DMS 273 treated with DMSO at 0.1 percent for 48 hours (cell line): ENCODE data around the gene RANBP3L.
A peak's percentile ranks its signal among the peaks of the same experiment; 100 is the strongest.
"Not testable (repeated sequence)": the region's sequence is repeated elsewhere in the genome, so short reads cannot be mapped to it uniquely, and the experiment has no call there.

Source experiments
- DNase-seq: peaks from one replicate; lab custom pipeline; 2025; lab: John Stamatoyannopoulos, UW

The RANBP3L gene

DNA sequence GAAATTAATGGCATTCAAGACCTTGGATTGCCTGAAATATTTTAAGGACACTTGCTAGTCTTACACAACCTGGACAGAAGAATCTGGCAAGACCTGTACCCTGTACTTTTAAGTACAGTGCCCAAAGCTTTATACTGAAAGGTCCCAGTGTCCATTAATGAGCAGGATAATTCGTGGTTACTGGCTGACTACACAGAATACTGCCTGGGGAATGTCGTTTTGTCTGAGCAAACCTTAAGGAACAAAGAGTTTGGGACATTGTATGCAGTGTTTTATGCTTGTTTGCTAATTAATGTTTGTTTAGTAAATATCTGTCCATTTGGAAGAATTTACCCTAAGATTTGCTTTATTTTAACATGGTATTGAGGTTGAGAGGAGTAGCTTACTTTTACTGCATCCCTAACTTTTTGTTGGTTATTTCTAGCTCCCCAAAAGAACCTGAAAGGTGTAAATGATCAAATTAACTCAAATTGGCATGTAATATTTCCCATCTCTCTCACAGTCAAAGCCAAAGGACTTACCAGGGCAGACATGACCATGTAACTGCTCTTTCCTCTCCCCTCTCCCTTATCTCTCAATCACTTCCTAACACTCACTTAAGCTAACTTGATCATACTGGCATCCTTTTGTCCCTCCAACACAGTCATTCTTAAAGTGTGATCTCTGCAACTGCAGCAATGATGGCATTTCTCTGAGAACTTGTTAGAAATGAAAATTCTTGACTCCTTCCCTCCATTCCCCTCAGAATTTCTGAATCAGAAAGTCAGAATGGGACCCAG, 15.7 kb downstream of the RANBP3L start:
- DNase-seq, result no peak

DNA sequence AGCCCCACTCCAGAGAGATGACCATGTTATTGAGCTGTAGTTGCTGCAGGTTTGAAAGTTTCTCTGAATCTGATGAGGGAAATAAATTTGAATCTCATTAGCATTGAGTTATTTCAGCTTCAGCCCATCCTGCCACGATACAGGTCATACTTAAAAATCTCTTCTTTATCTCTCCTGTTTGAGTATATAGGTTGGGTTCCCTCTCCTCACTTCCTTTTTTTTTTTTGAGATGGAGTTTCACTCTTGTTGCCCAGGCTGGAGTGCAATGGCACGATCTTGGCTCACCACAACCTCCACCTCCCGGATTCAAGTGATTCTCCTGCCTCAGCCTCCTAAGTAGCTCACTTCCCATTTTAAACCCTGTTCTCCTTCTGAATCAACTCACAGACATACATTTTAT, 17.9 kb downstream of the RANBP3L start:
- not testable (repeated sequence) for DNase-seq

DNA sequence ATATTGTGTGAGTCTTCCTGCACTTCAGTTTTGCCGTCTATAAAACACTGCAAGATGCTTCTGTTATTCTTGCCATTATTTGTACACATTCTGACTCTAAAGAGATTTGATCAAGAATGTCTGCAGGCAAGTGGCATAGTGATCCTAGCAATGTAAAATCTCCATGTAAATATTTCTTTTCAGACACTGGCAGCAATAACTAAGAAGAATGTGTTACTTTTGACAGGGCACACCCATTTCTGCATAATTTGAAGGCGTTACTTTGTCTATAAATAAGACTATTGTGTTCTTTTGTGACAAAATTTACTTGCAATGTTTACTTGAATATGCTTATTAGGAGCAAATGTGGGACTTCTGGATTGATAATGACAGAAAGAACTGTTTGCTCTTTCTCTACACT, 20.1 kb downstream of the RANBP3L start:
- no peak for DNase-seq

DNA sequence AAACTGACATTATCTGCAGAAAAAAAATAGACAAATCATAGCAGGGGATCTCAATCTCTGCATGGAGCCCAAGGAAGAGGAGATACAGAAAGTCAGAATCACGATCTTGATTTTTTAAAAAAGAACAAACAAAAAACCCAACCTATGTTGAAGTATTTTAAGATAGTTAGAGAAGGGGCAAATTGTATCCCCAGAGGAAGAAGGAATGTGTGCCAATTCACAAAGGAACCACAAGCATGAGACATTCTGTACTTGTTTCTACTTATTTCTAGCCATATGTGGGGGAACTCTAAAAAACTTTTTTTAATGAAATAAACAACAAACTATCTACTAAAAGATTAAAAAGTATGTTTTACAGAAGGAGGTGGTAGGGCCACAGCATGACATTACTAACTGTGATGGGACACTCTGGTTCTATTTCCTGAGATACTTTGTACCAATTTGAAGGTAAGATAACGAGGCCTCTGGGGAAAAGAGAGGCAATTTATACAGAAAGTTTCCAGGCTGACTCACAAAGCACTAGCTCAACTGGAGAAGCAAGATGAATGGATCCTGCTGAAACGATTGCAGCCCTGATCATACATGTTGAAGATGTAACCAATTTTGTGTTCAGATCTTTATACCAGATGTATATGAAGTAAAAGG, 22.5 kb downstream of the RANBP3L start:
- peak; percentile 40 for DNase-seq

DNA sequence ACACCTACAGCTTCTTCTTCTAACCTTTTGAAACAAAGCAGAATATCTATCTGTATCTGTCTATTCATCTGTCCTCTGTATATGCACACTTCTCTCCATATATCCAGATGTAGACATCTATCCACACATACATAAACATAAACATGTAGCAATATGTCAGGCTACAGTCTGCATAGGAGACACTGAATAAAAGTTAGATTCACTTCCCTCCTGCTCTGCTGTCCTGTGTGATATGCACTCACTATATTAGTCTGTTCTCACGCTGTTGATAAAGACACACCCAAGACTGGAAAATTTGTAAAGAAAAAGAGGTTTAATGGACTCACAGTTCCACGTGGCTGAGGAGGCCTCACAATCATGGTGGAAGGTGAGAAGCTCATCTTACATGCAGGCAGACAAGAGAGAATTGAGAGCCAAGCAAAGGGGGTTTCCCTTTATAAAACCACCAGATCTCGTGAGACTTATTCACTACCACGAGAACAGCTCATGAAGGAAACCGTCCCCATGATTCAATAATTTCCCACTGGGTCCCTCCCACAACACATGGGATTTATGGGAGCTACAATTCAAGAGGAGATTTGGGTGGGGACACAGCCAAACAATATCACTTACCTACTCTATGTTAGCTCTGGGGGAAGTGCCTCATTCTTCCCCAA, 24.1 kb downstream of the RANBP3L start:
- no peak for DNase-seq

DNA sequence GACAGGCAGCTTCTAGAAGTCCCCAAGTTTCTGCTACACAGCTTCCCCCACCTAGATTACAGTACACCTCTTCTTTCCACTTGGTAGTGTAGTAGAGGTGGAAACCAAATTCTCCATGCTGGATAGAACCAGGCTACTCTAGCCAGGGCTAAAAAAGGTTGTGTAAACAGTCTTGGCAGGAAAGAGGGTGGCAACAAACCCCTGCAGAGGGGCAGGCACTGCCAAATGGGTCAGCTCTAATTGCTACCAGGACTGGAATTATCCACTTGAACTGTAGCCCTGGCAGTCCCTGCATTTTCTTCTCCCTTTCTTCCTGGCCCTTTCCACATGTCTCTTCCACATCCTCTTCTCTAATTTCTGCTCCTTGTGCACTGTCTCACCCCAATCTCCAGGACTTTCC, 24.8 kb downstream of the RANBP3L start:
- DNase-seq, result no peak

DNA sequence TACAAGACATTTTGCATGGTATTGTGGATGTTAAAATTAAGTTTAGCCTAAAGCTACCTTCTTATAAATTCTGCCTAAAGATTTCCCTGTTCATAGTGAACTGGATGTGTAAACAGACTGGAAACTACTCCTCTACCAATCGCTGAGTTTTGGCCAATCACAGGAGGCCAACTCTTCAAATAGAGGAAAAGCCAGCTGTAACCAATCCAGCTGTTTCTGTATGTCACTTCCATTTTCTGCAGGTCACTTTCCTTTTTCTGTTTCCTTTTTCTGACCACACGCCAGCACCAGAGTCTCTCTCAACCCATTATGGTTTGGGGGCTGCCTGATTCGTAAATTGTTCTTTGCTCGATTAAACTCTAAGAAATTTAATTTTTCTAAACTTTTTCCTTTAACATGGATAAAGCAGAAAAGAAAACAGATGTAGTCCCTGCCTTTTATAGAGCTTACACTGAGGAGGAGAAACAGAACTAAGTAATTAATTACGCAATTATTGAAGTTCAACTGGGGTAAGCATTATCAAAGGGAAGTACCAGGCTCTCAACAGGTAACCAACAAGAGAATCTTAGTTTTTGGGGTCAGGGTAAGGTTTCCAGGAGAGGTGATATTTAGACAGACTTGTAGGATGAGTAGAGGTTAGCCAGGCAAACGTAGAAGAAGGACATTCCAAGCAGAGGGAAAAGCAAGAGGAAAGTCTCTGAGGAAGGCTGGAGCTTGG, 27.7 kb downstream of the RANBP3L start:
- DNase-seq, result no peak

DNA sequence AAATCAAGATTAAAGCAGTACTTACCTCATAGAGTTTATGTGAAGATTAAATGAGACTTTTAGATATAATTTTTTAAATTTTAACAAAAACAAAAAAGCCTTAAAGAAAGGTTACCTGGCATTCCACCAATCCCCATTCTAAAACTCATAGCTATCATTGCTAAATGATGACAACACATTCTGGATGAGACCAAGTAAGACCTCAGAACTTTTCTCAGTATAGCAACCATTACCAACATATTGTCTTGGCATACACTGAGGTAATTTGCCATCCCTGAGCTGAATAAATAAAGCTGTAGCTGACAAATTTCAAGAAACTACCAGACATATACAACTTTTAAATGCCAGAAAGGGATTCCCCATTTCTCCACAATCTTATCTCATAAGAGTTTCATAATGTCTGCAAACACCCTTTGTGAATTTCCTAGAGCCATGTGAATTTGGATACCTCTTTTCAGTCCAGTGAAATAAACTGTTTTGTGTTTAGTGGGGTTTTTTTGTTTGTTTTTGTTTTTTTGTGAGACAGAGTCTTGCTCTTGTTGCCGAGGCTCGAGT, 29.5 kb downstream of the RANBP3L start:
- DNase-seq, result no peak

DNA sequence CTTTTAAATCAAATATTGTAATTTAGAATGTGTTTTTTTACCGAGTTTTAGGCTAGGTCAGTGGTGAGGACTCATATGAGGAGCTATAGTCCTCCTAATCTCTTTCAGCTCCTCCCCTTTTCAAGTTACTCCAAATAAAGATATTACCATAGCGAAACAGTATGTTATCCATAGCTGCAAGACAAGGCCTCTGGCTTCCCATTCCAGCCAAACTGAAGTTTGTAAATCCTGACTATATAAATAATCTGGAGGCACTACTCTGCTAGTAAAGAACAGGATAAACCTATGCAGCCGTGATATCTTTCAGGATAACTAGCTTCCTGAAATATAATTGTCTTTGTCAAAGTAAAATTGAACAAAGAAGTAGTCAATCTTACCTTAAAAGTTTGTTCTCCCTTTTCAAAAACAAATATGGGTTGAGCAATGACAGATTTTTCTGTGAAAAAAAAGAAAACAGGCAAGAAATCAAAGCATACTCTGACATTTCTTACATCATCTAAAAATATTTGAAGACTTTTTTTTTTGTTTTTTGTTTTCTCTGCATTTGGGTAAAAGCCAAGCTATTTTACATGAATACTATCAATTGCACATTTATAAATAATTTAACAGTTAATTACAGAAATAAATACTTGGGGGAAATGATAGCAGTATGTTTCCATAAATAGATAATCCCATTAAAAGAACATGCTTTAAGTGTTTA, 30.7 kb downstream of the RANBP3L start:
- no peak for DNase-seq

DNA sequence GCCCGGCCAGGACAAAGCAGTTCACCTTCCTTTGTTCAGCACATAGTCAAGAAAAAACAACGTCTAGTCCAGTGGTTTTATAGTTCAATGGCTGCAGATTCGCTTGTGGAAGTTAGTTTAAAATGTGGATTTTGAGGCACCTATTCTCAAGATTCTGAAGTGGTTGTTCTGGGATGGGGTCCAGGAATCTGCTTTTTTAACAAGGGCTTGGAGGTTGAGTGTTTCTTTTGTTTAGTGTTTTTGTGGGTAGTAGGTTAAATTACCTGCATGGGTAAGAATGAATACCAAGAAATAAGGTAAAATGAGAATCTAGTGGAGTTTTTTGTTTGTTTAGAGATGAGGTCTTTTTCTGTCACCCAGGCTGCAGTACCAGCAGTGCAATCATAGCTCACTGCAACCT, 31.5 kb downstream of the RANBP3L start:
- no peak for DNase-seq

DNA sequence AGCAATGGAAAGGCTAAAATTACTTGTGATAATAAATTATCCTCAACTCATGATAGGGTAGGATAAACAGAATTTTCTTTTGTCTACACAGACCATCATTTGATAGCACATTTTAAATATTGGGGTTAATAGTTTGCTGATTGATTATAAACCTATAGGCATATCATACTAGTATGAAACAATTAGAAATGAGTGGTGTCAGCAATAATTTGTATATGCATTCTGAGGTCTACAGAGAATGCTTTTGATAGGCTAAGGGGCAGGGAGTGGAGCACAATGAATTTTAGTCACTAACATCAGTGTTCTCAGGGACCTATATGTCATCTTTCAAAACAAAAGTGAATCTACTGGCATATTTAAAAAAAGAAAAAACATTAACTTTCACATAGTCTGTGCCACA, 32.2 kb downstream of the RANBP3L start:
- no peak for DNase-seq

DNA sequence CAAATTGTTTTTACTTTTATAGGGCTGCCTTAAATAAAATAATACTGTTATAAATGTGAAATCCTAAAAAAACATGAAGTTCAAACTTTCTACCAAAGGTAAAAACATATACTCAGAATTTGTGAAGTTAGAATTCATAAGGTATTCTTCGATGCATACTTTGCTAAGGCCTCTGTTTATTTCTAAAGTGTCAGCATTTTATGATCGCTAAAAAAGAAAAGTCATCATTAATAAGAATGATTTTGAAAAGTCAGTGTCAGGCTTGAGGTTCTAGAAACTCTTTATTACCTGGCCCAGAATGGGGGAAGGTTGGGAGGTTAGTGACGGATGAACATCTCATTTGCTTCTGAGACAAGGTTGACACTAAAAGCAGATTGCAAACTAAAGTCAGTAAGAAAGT, 33.8 kb downstream of the RANBP3L start:
- DNase-seq, result no peak

DNA sequence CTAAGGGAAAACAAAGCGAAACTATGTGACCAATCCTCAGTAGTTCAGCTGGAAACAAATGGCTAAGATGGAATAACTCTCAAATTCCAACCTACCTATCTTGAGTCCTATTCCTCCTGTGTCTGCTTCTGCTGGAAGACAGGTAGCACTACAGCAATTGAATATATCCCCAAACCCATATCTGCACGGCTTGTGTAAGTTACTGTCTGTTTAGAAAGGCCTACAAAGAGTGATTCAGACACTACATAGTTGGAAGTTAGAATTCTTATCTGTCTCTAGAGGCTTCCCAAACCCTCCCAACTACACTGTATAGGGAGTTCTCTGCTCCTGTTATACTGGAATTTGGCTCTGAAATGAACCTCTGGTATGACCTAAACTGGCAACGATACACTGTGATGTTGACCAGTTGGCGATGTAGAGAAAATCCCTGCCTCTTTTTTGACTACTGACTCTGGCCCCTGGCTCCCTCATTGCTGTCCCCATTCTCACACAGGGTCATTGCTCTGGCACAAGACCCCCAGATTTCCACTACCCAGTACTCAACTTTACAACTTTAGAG, 37.4 kb downstream of the RANBP3L start:
- no peak for DNase-seq

DNA sequence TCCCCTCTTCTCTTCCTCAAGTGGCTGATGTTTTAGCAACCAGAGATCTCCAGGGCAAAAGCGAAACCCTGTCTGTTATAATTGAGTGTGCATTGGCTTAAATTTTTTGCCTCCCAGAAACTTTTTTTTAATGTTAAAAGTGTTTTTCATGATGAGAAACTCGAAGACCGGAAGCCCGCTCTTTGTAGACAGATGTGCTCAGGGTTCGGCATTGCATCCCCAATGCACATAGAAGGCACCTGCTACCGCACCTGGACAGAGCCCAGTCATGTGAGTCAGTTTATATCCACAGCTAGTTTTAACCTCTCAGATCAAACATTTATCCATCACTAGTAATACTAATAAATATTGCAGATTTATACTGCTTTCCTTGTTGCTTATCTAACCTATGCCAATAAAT, 40.5 kb downstream of the RANBP3L start:
- no peak for DNase-seq

DNA sequence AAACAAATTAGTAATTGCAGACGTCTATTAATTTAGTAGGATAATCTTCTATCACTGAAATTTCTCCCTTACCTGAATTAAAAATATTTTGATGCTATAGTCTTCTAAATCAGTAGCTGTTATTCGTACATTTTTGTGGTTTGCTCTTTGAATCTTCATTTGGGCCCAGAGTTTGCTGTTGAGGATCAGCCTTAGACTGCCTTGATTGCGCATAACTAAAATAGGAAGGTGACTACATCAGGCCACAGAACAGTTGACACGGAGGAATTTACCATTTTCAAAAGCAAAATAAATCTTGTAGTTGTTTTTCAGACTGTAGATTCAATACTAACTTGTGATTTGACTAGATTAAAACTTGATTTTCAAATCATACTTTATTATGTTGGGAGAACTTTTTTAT, 48.1 kb downstream of the RANBP3L start:
- no peak for DNase-seq

DNA sequence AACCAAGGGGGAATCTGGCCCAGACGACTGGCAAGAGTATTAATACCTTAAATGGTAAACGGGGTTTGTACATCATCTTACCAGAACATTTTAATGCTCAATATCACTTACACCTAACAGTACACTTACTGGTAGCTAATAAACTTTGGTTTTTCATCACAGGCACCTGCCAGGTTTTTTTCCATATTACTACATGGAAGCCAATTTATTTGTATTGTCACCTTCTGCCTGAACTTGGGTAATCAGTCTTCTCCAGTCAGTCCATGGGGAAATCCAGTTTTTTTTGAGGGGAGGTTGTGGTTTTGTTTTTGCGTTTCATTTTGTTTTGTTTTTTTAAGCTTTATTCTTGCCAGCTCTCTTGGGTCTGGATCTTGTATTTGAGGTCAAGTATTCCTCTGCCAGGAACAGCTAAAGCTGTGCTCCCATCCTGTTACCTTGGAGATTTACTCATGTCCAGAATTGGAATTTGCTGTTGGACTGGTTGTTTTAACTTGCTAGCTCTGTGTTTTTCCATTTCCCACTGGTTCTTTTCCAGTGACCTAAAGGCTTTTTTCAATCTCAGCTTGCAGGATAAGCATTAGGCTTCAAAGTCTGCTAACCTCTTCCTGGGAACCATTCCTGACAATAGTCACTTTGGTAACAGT, 48.9 kb downstream of the RANBP3L start:
- no peak for DNase-seq

DNA sequence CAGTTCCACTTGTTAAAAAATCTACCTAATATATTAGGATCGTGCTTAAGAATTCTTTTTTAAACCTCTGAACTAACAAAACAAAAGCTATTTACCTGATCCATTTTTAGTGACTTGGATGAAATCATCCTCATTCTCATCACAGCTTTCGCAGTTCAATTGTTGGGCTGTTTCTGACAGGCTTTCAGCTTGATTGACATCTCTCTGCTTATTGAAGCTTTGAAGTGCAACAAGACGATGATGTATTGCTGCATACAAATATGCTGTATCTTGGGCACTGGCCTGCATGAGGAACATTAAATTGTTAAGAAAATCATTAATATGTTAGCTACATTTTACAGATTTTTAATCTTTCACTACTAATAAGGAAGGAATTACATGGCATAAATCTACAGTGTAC, 50.5 kb downstream of the RANBP3L start:
- no peak for DNase-seq

DNA sequence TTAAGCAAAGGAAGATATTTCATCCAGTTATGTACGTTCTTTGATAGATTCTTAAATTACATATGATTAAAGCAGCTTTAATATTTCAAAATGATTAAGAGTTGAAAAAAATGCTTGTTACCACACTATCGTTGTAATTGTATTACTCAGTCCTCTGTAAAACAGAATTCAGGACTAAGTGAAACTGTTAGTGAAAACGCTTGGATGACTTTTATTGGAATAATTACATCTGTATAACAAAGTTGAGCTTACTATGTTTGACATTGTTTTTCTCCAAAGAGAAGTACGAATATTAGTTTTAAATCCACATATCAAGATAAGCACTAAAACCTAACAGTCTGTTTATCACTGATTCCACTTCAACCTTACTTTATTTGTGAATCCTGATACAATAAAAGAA, 51.3 kb downstream of the RANBP3L start:
- DNase-seq, result no peak

DNA sequence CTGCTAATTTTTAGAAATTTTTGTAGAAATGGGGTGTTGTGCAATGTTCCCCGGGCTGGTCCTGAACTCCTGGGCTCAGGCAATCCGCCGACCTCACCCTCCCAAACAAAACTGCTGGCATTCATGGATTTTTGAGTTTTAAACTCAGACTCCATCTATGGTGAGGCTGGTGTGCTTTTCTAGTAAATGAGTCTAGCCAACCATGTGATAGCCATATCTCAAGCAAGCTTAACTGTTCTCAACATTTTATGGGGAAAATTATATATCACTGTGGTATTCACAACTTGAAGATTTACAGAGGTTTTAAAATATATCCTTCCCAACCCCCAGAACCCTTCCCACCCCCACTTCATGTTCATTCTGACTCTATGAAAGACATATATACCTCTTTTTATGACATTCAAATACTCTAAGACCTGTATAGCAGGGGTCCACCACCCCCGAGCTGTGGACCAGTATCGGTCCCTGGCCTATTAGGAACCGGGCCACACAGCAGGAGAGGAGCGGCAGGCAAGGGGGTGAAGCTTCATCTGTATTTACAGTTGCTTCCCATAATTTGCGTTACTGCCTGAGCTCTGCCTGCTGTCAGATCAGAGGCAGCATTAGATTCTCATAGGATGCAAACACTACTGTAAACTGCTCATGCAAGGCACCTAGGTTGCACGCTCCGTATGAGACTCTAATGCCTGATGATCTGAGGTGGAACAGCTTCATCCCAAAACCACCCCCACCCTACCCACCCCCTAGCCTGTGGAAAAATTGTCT, 55.5 kb downstream of the RANBP3L start:
- no peak for DNase-seq

DNA sequence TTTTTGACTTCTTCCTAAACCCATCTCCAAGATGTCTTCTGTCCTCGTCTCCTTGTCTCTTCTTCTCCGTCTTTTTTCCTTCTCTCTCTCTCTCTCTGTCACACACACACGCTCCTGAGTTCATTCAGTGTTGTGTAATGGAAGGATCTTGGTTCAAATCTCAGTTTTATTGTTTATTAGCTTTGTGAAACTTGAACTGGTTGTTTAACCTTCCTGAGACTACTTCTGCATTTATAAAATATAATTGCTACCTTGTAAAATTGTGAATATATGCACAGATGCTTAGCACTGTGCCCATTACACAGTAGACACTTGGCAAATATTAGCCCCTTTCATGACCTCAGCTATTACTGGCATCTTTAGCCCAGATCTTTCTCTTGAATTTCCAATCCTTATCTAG, 57.6 kb downstream of the RANBP3L start:
- DNase-seq, result no peak
